H1 (cell line): ENCODE results near the gene PGLYRP1. TPM values are rescaled to one million over a fixed set of nuclear protein-coding genes. Genes with fewer than 3 reads are reported as not detected.

Experiments used
- CTCF ChIA-PET: fragments of 300-600 bp; sonication (Branson Sonifier 250); formaldehyde crosslinking; loops from one replicate; lab custom pipeline; 2021; ENCODE audit not compliant: partially characterized antibody; lab: Charles Lee
- POLR2A ChIA-PET: fragments of 300-600 bp; sonication (Branson Sonifier 250); formaldehyde crosslinking; loops from one replicate; lab custom pipeline; 2021; ENCODE audit warnings: inconsistent platforms; ENCODE audit not compliant: partially characterized antibody; lab: Charles Lee
- DNase-seq, 2 experiments: peaks; one replicate each; pipeline versions ENCODE4 v3.0.0 to v3.0.0-alpha.2; 2010 to 2022; ENCODE audit warnings: low spot score in 2 of 2, low read depth in 1 of 2, mixed read lengths in 1 of 2
- FAIRE-seq: peaks from 2 replicates; lab custom pipeline; 2011; peaks lifted over from hg19 to GRCh38; lab: Jason Lieb, UNC
- H2AFZ ChIP-seq: 2 replicates; pipeline ENCODE4 v1.8.1; 2012; ENCODE audit warnings: low read length, inconsistent platforms
- H2AK5ac ChIP-seq: 2 replicates; pipeline ENCODE4 v1.6.1; 2013; ENCODE audit warnings: low read depth, low read length
- H2BK120ac ChIP-seq: replicated peaks from 2 replicates; pipeline ENCODE3; 2013; ENCODE audit warnings: low read depth, low read length, inconsistent platforms
- H2BK12ac ChIP-seq: 2 replicates; pipeline ENCODE4 v1.6.1; 2013; ENCODE audit warnings: low read depth, low read length
- H2BK15ac ChIP-seq: 2 replicates; pipeline ENCODE4 v1.6.1; 2013; ENCODE audit warnings: low read length
- H2BK20ac ChIP-seq: 2 replicates; pipeline ENCODE4 v1.6.1; 2013; ENCODE audit warnings: low read length
- H2BK5ac ChIP-seq: 2 replicates; pipeline ENCODE4 v1.6.1; 2013; ENCODE audit warnings: low read depth, low read length
- H3K14ac ChIP-seq: 2 replicates; pipeline ENCODE4 v1.6.1; 2013; ENCODE audit warnings: inconsistent platforms; ENCODE audit not compliant: insufficient read length
- H3K18ac ChIP-seq: 2 replicates; pipeline ENCODE4 v1.6.1; 2013; ENCODE audit warnings: low read length; ENCODE audit errors: extremely low read depth
- H3K23ac ChIP-seq: 2 replicates; pipeline ENCODE4 v1.6.1; 2013; ENCODE audit warnings: inconsistent platforms; ENCODE audit not compliant: insufficient read length
- H3K23me2 ChIP-seq: 2 replicates; pipeline ENCODE4 v1.6.1; 2013; ENCODE audit warnings: low read depth, low read length
- H3K27ac ChIP-seq: 2 replicates; pipeline ENCODE4 v1.6.1; 2011; ENCODE audit warnings: low read depth, low read length, inconsistent platforms
- H3K27me3 ChIP-seq, 4 experiments: replicated peaks in 1 of 4; 1 replicate in 1 of 4; 2 replicates in 3 of 4; pipeline versions ENCODE4 v1.6.1 to v1.8.1; 2011 to 2013; ENCODE audit warnings: low read length in 3 of 4, mild to moderate bottlenecking in 3 of 4, inconsistent platforms in 2 of 4, mixed read lengths in 2 of 4, moderate library complexity in 1 of 4; ENCODE audit not compliant: control insufficient read depth in 3 of 4, insufficient read depth in 3 of 4; ENCODE audit errors: extremely low read depth in 1 of 4
- H3K36me3 ChIP-seq, 4 experiments: 2 replicates each; pipeline versions ENCODE4 v1.6.1 to v1.8.1; 2011 to 2013; ENCODE audit warnings: mild to moderate bottlenecking in 4 of 4, low read length in 3 of 4, moderate library complexity in 2 of 4, control low read depth in 1 of 4, inconsistent platforms in 1 of 4; ENCODE audit not compliant: insufficient read depth in 4 of 4, control insufficient read depth in 2 of 4
- H3K4ac ChIP-seq: replicated peaks from 2 replicates; pipeline ENCODE3; 2013; ENCODE audit warnings: low read length, low read depth, mixed read lengths, inconsistent platforms; ENCODE audit not compliant: insufficient read length
- H3K4me1 ChIP-seq, 4 experiments: replicated peaks in 1 of 4; 1 replicate in 1 of 4; 2 replicates in 3 of 4; pipeline versions ENCODE4 v1.6.1 to v1.8.1; 2011 to 2013; ENCODE audit warnings: low read length in 3 of 4, inconsistent platforms in 2 of 4, mixed read lengths in 1 of 4; ENCODE audit not compliant: insufficient read depth in 4 of 4, control insufficient read depth in 3 of 4
- H3K4me2 ChIP-seq, 2 experiments: 2 replicates each; pipeline versions ENCODE4 v1.6.1 to v1.8.1; 2011 to 2013; ENCODE audit warnings: low read depth in 2 of 2, low read length in 2 of 2, control low read depth in 1 of 2, inconsistent platforms in 1 of 2, mild to moderate bottlenecking in 1 of 2; ENCODE audit not compliant: insufficient read depth in 1 of 2
- H3K4me3 ChIP-seq, 4 experiments: fragments of 200-600, 300-600 bp in 1 of 4; sonication (generic), shearing (Covaris generic), sonication (Bioruptor Twin) in 1 of 4; 2 replicates each; pipeline versions ENCODE4 v1.5.1 to v1.8.1; 2011 to 2016; ENCODE audit warnings: low read length in 4 of 4, low read depth in 3 of 4, control low read depth in 2 of 4, inconsistent platforms in 2 of 4, mild to moderate bottlenecking in 2 of 4, mixed read lengths in 1 of 4, moderate library complexity in 1 of 4; ENCODE audit not compliant: insufficient read depth in 2 of 4; ENCODE audit errors: extremely low read depth in 1 of 4
- H3K56ac ChIP-seq: replicated peaks from 2 replicates; pipeline ENCODE3; 2013; ENCODE audit warnings: low read depth, mild to moderate bottlenecking, mixed read lengths, low read length, inconsistent platforms; ENCODE audit not compliant: insufficient read length
- H3K79me1 ChIP-seq: 2 replicates; pipeline ENCODE4 v1.6.1; 2013; ENCODE audit warnings: low read depth, low read length, control low read depth
- H3K79me2 ChIP-seq, 2 experiments: 2 replicates each; pipeline versions ENCODE4 v1.6.1 to v1.8.1; 2012 to 2013; ENCODE audit warnings: low read length in 2 of 2, mild to moderate bottlenecking in 2 of 2, inconsistent platforms in 1 of 2; ENCODE audit not compliant: insufficient read depth in 2 of 2, control insufficient read depth in 1 of 2
- H3K9ac ChIP-seq, 4 experiments: replicated peaks in 1 of 4; 1 replicate in 1 of 4; 2 replicates in 3 of 4; pipeline versions ENCODE4 v1.6.1 to v1.8.1; 2011 to 2013; ENCODE audit warnings: low read depth in 3 of 4, low read length in 3 of 4, control low read depth in 2 of 4, mild to moderate bottlenecking in 2 of 4, moderate library complexity in 2 of 4, inconsistent platforms in 1 of 4; ENCODE audit errors: extremely low read depth in 1 of 4
- H3K9me3 ChIP-seq, 2 experiments: 2 replicates each; pipeline versions ENCODE4 v1.6.1 to v1.8.1; 2012 to 2013; ENCODE audit warnings: mild to moderate bottlenecking in 2 of 2, moderate library complexity in 2 of 2, control low read depth in 1 of 2, inconsistent platforms in 1 of 2, low read depth in 1 of 2, low read length in 1 of 2, mixed read lengths in 1 of 2; ENCODE audit not compliant: insufficient read depth in 2 of 2
- H4K20me1 ChIP-seq, 2 experiments: replicated peaks in 1 of 2; 2 replicates each; pipeline versions ENCODE3 to v1.8.1; 2011 to 2013; ENCODE audit warnings: inconsistent platforms in 2 of 2, low read length in 2 of 2, mild to moderate bottlenecking in 1 of 2; ENCODE audit not compliant: insufficient read depth in 2 of 2, control insufficient read depth in 1 of 2
- H4K5ac ChIP-seq: 2 replicates; pipeline ENCODE4 v1.6.1; 2013; ENCODE audit warnings: low read length, low read depth, mixed read lengths, inconsistent platforms; ENCODE audit not compliant: insufficient read length
- H4K8ac ChIP-seq: 2 replicates; pipeline ENCODE4 v1.8.0; 2013; ENCODE audit warnings: mild to moderate bottlenecking, moderate library complexity, low read length, inconsistent platforms; ENCODE audit not compliant: insufficient read depth; ENCODE audit errors: extremely low read depth
- H4K91ac ChIP-seq: replicated peaks from 2 replicates; pipeline ENCODE3; 2013; ENCODE audit warnings: low read length, mixed read lengths, inconsistent platforms; ENCODE audit not compliant: insufficient read length
- CEBPB ChIP-seq: IDR thresholded peaks from 2 replicates; pipeline ENCODE4 v1.6.1; 2012; ENCODE audit warnings: low read depth, low read length
- CTBP2 ChIP-seq: IDR thresholded peaks from 2 replicates; pipeline ENCODE4 v1.7.0; 2011; ENCODE audit warnings: borderline replicate concordance, mild to moderate bottlenecking, moderate library complexity, mixed read lengths, low read length; ENCODE audit not compliant: insufficient read depth, insufficient read length
- KDM4A ChIP-seq: IDR thresholded peaks from one replicate; pipeline ENCODE4 v1.7.1; 2012; ENCODE audit warnings: low read depth, mild to moderate bottlenecking, moderate library complexity, low read length, inconsistent platforms; ENCODE audit not compliant: severe bottlenecking
- MAFK ChIP-seq: IDR thresholded peaks from 2 replicates; pipeline ENCODE4 v1.6.1; 2012; ENCODE audit warnings: low read depth, mild to moderate bottlenecking, improper control_type of control experiment, low read length
- NRF1 ChIP-seq: IDR thresholded peaks from 2 replicates; pipeline ENCODE4 v1.6.1; 2011; ENCODE audit warnings: mild to moderate bottlenecking, low read depth, low read length, improper control_type of control experiment
- POU5F1 ChIP-seq: IDR thresholded peaks from 2 replicates; pipeline ENCODE4 v1.6.1; 2011; ENCODE audit warnings: low read depth, mild to moderate bottlenecking, low read length, moderate library complexity
- SAP30 ChIP-seq: fragments of 300-600 bp; sonication (generic); IDR thresholded peaks from 2 replicates; pipeline ENCODE4 v1.7.1; 2012; ENCODE audit warnings: low read length, moderate library complexity, mild to moderate bottlenecking, inconsistent platforms; ENCODE audit not compliant: insufficient read depth, insufficient replicate concordance
- SIN3A ChIP-seq, 2 experiments: IDR thresholded peaks in 1 of 2; conservative IDR thresholded peaks in 1 of 2; 2 replicates each; pipeline ENCODE4 v1.6.1; 2011 to 2012; ENCODE audit warnings: low read length in 2 of 2, improper control_type of control experiment in 1 of 2, low read depth in 1 of 2, mild to moderate bottlenecking in 1 of 2
- SIRT6 ChIP-seq: IDR thresholded peaks from one replicate; pipeline ENCODE4 v1.7.1; 2012; ENCODE audit warnings: low read length, inconsistent platforms
- SP4 ChIP-seq: IDR thresholded peaks from 2 replicates; pipeline ENCODE4 v1.6.1; 2012; ENCODE audit warnings: low read length, inconsistent platforms
- SRF ChIP-seq: IDR thresholded peaks from 2 replicates; pipeline ENCODE4 v1.6.1; 2011; ENCODE audit warnings: mild to moderate bottlenecking, low read depth, low read length, moderate library complexity
- SUZ12 ChIP-seq: fragments of 200-600 bp; sonication (generic); IDR thresholded peaks from 2 replicates; pipeline ENCODE4 v1.6.1; 2012; ENCODE audit warnings: mild to moderate bottlenecking, inconsistent platforms, low read length, moderate library complexity, mixed read lengths
- TAF1 ChIP-seq: IDR thresholded peaks from 2 replicates; pipeline ENCODE4 v1.6.1; 2011; ENCODE audit warnings: mild to moderate bottlenecking, low read depth, low read length
- ZNF274 ChIP-seq: IDR thresholded peaks from 2 replicates; pipeline ENCODE4 v1.7.0; 2012; ENCODE audit warnings: low read length, borderline replicate concordance; ENCODE audit errors: extremely low read depth
- WGBS, 2 experiments: shearing (Covaris generic) in 1 of 2; methylation state at CpG; one replicate each; pipeline versions ENCODE4 v1.1.6 to v1.1.7; 2013 to 2015; ENCODE audit warnings: low lambda C conversion rate in 2 of 2, mixed read lengths in 2 of 2, inconsistent platforms in 1 of 2, low coverage in 1 of 2, missing lambda C conversion rate in 1 of 2; ENCODE audit not compliant: insufficient replicate concordance in 2 of 2, insufficient coverage in 1 of 2, insufficient read length in 1 of 2; ENCODE audit errors: extremely low coverage in 1 of 2, missing lambda C conversion rate in 1 of 2; 5-methylcytosine and 5-hydroxymethylcytosine counted together
- polyA plus RNA-seq, 7 experiments: library from polyadenylated mRNA; depleted of rRNA in 3 of 7; stranded (reverse) in 5 of 7; unstranded in 2 of 7; fragments of >200 nt in 5 of 7; fragments of 200-250 nt in 2 of 7; gene quantifications; 1 replicate in 5 of 7; 2 replicates in 1 of 7; 4 replicates in 1 of 7; pipeline versions ENCODE4 v1.2.1 to v1.2.3, GENCODE V29; 2011 to 2013; ENCODE audit warnings: missing spikeins in 2 of 7, mixed read lengths in 2 of 7
- total RNA-seq: library from RNA; stranded (reverse); fragmentation: NEBNext Ultra II Directional; extraction: Animal tissue kit (Norgen Biotek cat#: 25700); gene quantifications from 2 replicates; pipeline ENCODE4 v1.2.1, GENCODE V29; 2021

The PGLYRP1 gene
- total and polyA plus RNA-seq, 2 of the 8 experiments (the other 6 are each of a cell fraction or from before 2014, with no cell fraction given), result not detected

GRCh38 chr19:46058778-46059177 is 35.9 kb upstream of the PGLYRP1 start:
- no peak overlapping the region for H3K9ac ChIP-seq
- no peaks in the 10 kb centered on the region for H3K79me1 ChIP-seq
- H3K56ac ChIP-seq, result no peak overlapping the region
- H3K4ac ChIP-seq, result no peak overlapping the region
- no peak overlapping the region for H2BK5ac ChIP-seq
- no peak overlapping the region for H4K91ac ChIP-seq
- H3K4me1 ChIP-seq, result no peaks in the 10 kb centered on the region
- no peaks in the 10 kb centered on the region for H4K20me1 ChIP-seq
- H2AK5ac ChIP-seq, result no peak overlapping the region
- H3K4me3 ChIP-seq, result no peak overlapping the region
- H3K23ac ChIP-seq, result no peak overlapping the region
- no peak overlapping the region for H3K4me2 ChIP-seq
- FAIRE-seq (no peak), DNase-seq (no peak)
- H2BK120ac ChIP-seq, result no peak overlapping the region
- no peak overlapping the region for H2AFZ ChIP-seq
- H3K23me2 ChIP-seq, result peaks cover 1% of the 10 kb centered on the region; the same call in 1 of the 2 replicates
- H3K27ac ChIP-seq, result no peak overlapping the region
- H3K14ac ChIP-seq, result no peak overlapping the region
- no peak overlapping the region for H4K8ac ChIP-seq
- H3K9me3 ChIP-seq, result peaks cover 16 to 22% of the 10 kb centered on the region in 2 experiments; a peak in 3 of 4 replicates
- H2BK20ac ChIP-seq, result no peak overlapping the region
- no peak overlapping the region for H4K5ac ChIP-seq
- 95% methylated on average over 3 of the region's 3 CpGs; no CpG with 5 or more reads in 1 of the 2 experiments for WGBS, 2 experiments
- no peaks in the 10 kb centered on the region; a peak in 1 of 7 replicates for H3K27me3 ChIP-seq
- H2BK15ac ChIP-seq, result no peak overlapping the region
- no peaks in the 10 kb centered on the region for H3K36me3 ChIP-seq
- no peaks in the 10 kb centered on the region for H3K79me2 ChIP-seq
- ChIA-PET POLR2A (no interaction called here), CTCF (interaction anchor here (2.2 to 6.6 kb wide), 3 partner anchors 9 to 30 kb away, joined by 8 to 31 read pairs (median 11); no protein-coding TSS in a partner anchor)
- H2BK12ac ChIP-seq, result no peak overlapping the region
- no peak overlapping the region for H3K18ac ChIP-seq
- TF ChIP-seq NRF1 (no peak), SP4 (no peak), SAP30 (no peak), TAF1 (no peak), SUZ12 (no peak), MAFK (no peak), SRF (no peak), KDM4A (no peak), CTBP2 (no peak), POU5F1 (no peak), ZNF274 (no peak), SIN3A (conservative IDR thresholded peaks at IDR 0.05 in 1 of 2, IDR thresholded peaks at IDR 0.05 in 1 of 2; ENCODE audit: low read depth in 1 of 2, low read length in 2 of 2) (no peak), CEBPB (no peak), SIRT6 (no peak)
